ENCODE results near the gene LEFTY1. TPM values are rescaled to one million over a fixed set of nuclear protein-coding genes. Genes with fewer than 3 reads are reported as not detected.

The LEFTY1 gene
- total and polyA plus RNA-seq, 9 of the 15 experiments (the other 6 are each of a cell fraction or from before 2014, with no cell fraction given), result 0.07 to 0.24 (median 0.17) TPM; not detected in 5

DNA sequence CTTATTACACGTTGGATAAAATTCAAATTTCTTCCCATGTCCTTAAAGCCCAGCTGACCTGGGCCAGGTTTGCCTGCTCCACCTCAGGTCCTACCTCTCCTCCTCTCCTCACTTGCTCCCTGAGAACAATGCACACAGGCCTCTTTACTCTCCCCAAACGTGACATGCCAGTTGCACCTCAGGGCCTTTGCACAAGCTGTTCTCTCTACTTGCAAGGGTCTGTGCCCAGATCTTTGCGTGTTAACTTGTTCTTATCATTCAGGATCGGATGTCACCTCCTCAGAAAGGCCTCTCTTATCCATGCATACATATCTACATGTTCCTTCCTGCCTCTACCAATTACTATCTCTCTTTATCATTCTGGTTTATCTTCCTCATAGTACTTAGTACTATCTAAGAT is 14.7 kb upstream of the LEFTY1 start (continued):
- TF ChIP-seq, protein P1, sequence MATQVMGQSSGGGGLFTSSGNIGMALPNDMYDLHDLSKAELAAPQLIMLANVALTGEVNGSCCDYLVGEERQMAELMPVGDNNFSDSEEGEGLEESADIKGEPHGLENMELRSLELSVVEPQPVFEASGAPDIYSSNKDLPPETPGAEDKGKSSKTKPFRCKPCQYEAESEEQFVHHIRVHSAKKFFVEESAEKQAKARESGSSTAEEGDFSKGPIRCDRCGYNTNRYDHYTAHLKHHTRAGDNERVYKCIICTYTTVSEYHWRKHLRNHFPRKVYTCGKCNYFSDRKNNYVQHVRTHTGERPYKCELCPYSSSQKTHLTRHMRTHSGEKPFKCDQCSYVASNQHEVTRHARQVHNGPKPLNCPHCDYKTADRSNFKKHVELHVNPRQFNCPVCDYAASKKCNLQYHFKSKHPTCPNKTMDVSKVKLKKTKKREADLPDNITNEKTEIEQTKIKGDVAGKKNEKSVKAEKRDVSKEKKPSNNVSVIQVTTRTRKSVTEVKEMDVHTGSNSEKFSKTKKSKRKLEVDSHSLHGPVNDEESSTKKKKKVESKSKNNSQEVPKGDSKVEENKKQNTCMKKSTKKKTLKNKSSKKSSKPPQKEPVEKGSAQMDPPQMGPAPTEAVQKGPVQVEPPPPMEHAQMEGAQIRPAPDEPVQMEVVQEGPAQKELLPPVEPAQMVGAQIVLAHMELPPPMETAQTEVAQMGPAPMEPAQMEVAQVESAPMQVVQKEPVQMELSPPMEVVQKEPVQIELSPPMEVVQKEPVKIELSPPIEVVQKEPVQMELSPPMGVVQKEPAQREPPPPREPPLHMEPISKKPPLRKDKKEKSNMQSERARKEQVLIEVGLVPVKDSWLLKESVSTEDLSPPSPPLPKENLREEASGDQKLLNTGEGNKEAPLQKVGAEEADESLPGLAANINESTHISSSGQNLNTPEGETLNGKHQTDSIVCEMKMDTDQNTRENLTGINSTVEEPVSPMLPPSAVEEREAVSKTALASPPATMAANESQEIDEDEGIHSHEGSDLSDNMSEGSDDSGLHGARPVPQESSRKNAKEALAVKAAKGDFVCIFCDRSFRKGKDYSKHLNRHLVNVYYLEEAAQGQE (IDR thresholded peaks at IDR 0.05; ENCODE audit: borderline replicate concordance), result no peak
- TF ChIP-seq, protein P1 (CRISPR knock-in tag; IDR thresholded peaks at IDR 0.05; ENCODE audit: low read depth), result no peak
- TF ChIP-seq EP400 (IDR thresholded peaks at IDR 0.05) (no peak), MECOM (CRISPR knock-in tag; IDR thresholded peaks at IDR 0.05) (no peak), KDM1A (IDR thresholded peaks at IDR 0.05) (peak; percentile 40 to 56; a peak in 2 of 4 replicates), ADNP (tag; IDR thresholded peaks at IDR 0.05) (peak; percentile 52; the same call in 1 of the 2 replicates)
- TF ChIP-seq, protein P2, sequence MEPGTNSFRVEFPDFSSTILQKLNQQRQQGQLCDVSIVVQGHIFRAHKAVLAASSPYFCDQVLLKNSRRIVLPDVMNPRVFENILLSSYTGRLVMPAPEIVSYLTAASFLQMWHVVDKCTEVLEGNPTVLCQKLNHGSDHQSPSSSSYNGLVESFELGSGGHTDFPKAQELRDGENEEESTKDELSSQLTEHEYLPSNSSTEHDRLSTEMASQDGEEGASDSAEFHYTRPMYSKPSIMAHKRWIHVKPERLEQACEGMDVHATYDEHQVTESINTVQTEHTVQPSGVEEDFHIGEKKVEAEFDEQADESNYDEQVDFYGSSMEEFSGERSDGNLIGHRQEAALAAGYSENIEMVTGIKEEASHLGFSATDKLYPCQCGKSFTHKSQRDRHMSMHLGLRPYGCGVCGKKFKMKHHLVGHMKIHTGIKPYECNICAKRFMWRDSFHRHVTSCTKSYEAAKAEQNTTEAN (CRISPR knock-in tag; IDR thresholded peaks at IDR 0.05), result no peak
- TF ChIP-seq, protein P3, sequence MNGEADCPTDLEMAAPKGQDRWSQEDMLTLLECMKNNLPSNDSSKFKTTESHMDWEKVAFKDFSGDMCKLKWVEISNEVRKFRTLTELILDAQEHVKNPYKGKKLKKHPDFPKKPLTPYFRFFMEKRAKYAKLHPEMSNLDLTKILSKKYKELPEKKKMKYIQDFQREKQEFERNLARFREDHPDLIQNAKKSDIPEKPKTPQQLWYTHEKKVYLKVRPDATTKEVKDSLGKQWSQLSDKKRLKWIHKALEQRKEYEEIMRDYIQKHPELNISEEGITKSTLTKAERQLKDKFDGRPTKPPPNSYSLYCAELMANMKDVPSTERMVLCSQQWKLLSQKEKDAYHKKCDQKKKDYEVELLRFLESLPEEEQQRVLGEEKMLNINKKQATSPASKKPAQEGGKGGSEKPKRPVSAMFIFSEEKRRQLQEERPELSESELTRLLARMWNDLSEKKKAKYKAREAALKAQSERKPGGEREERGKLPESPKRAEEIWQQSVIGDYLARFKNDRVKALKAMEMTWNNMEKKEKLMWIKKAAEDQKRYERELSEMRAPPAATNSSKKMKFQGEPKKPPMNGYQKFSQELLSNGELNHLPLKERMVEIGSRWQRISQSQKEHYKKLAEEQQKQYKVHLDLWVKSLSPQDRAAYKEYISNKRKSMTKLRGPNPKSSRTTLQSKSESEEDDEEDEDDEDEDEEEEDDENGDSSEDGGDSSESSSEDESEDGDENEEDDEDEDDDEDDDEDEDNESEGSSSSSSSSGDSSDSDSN (IDR thresholded peaks at IDR 0.05; ENCODE audit: borderline replicate concordance in 1 of 2, low read depth in 2 of 2, low read length in 2 of 2), result no peak
- TF ChIP-seq, protein P4, sequence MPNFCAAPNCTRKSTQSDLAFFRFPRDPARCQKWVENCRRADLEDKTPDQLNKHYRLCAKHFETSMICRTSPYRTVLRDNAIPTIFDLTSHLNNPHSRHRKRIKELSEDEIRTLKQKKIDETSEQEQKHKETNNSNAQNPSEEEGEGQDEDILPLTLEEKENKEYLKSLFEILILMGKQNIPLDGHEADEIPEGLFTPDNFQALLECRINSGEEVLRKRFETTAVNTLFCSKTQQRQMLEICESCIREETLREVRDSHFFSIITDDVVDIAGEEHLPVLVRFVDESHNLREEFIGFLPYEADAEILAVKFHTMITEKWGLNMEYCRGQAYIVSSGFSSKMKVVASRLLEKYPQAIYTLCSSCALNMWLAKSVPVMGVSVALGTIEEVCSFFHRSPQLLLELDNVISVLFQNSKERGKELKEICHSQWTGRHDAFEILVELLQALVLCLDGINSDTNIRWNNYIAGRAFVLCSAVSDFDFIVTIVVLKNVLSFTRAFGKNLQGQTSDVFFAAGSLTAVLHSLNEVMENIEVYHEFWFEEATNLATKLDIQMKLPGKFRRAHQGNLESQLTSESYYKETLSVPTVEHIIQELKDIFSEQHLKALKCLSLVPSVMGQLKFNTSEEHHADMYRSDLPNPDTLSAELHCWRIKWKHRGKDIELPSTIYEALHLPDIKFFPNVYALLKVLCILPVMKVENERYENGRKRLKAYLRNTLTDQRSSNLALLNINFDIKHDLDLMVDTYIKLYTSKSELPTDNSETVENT (CRISPR knock-in tag; IDR thresholded peaks at IDR 0.05), result no peak
- TF ChIP-seq, protein P5, sequence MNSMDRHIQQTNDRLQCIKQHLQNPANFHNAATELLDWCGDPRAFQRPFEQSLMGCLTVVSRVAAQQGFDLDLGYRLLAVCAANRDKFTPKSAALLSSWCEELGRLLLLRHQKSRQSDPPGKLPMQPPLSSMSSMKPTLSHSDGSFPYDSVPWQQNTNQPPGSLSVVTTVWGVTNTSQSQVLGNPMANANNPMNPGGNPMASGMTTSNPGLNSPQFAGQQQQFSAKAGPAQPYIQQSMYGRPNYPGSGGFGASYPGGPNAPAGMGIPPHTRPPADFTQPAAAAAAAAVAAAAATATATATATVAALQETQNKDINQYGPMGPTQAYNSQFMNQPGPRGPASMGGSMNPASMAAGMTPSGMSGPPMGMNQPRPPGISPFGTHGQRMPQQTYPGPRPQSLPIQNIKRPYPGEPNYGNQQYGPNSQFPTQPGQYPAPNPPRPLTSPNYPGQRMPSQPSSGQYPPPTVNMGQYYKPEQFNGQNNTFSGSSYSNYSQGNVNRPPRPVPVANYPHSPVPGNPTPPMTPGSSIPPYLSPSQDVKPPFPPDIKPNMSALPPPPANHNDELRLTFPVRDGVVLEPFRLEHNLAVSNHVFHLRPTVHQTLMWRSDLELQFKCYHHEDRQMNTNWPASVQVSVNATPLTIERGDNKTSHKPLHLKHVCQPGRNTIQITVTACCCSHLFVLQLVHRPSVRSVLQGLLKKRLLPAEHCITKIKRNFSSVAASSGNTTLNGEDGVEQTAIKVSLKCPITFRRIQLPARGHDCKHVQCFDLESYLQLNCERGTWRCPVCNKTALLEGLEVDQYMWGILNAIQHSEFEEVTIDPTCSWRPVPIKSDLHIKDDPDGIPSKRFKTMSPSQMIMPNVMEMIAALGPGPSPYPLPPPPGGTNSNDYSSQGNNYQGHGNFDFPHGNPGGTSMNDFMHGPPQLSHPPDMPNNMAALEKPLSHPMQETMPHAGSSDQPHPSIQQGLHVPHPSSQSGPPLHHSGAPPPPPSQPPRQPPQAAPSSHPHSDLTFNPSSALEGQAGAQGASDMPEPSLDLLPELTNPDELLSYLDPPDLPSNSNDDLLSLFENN (IDR thresholded peaks at IDR 0.05; ENCODE audit: low read depth in 2 of 2, low read length in 2 of 2), result no peak

Measured in K562 (cell line).